K562 (cell line): ENCODE measurements around the gene BBX. TPM values are rescaled to one million over a fixed set of nuclear protein-coding genes. Genes with fewer than 3 reads are reported as not detected.

Experiments used
- ATAC-seq: fragments of 200-7000 bp; cut with Tn5 transposase; 3 replicates; pipeline ENCODE4 v1.9.1; 2020; ENCODE audit warnings: moderate library complexity
- BruUV-seq: library from RNA; stranded (reverse); fragments of 400-500 nt; replicated peaks from 2 replicates; lab custom pipeline; 2021; lab: Mats Ljungman, UMichigan
- CTCF ChIA-PET: fragments of 300-600 bp; formaldehyde crosslinking; extraction: SDS; loops from one replicate; lab custom pipeline; 2021; ENCODE audit warnings: low intra/inter-chr PET ratio; lab: Yijun Ruan, JAX
- POLR2A ChIA-PET: fragments of 300-600, 350-650 bp; sonication (Branson Sonifier 250); formaldehyde crosslinking; extraction: SDS; loops from one replicate; lab custom pipeline; 2021; ENCODE audit warnings: antibody characterized with exemption, inconsistent platforms; lab: Yijun Ruan, JAX
- DNase-seq, 4 experiments: peaks; one replicate each; pipeline versions ENCODE4 v3.0.0 to v3.0.0-alpha.2; 2011 to 2018; ENCODE audit warnings: low spot score in 3 of 4, mixed read lengths in 3 of 4; ENCODE audit errors: extremely low read depth in 1 of 4
- FAIRE-seq: peaks from 2 replicates; lab custom pipeline; 2011; peaks lifted over from hg19 to GRCh38; lab: Jason Lieb, UNC
- H2AFZ ChIP-seq: 2 replicates; pipeline ENCODE4 v1.6.0; 2011; ENCODE audit warnings: low read depth, low read length, control low read depth, inconsistent platforms
- H3K27ac ChIP-seq: fragments of 200-600 bp; 3 replicates; pipeline ENCODE4 v1.8.0; 2011; ENCODE audit warnings: low read depth, mild to moderate bottlenecking, control low read depth, inconsistent platforms, low read length, moderate library complexity, mixed read lengths; ENCODE audit errors: extremely low read depth
- H3K27me3 ChIP-seq, 2 experiments: fragments of 300-600 bp in 1 of 2; 2 replicates in 1 of 2; 3 replicates in 1 of 2; pipeline versions ENCODE4 v1.6.0 to v1.8.0; 2011; ENCODE audit warnings: inconsistent platforms in 2 of 2, low read length in 2 of 2, mild to moderate bottlenecking in 1 of 2, mixed read lengths in 1 of 2, moderate library complexity in 1 of 2; ENCODE audit not compliant: control insufficient read depth in 2 of 2, insufficient read depth in 2 of 2
- H3K36me3 ChIP-seq: fragments of 300-600 bp; 3 replicates; pipeline ENCODE4 v1.8.0; 2011; ENCODE audit warnings: mild to moderate bottlenecking, low read length, inconsistent platforms; ENCODE audit not compliant: control insufficient read depth, insufficient read depth
- H3K4me1 ChIP-seq, 2 experiments: fragments of 200-600 bp in 1 of 2; replicated peaks in 1 of 2; 2 replicates in 1 of 2; 3 replicates in 1 of 2; pipeline versions ENCODE4 v1.5.1 to v1.8.0; 2011; ENCODE audit warnings: inconsistent platforms in 2 of 2, low read length in 2 of 2, mild to moderate bottlenecking in 1 of 2, mixed read lengths in 1 of 2, moderate library complexity in 1 of 2; ENCODE audit not compliant: control insufficient read depth in 2 of 2, insufficient read depth in 2 of 2
- H3K4me2 ChIP-seq: 2 replicates; pipeline ENCODE4 v1.6.1; 2011; ENCODE audit warnings: low read length, control low read depth, inconsistent platforms, mixed read lengths; ENCODE audit not compliant: insufficient read depth
- H3K4me3 ChIP-seq: fragments of 200-600 bp; sonication (generic), shearing (Covaris generic); 2 replicates; pipeline ENCODE4 v1.5.1; 2016; ENCODE audit warnings: control low read depth, inconsistent platforms
- H3K79me2 ChIP-seq: fragments of 200-600 bp; 3 replicates; pipeline ENCODE4 v1.8.0; 2011; ENCODE audit warnings: low read length, inconsistent platforms; ENCODE audit not compliant: control insufficient read depth, insufficient read depth
- H3K9ac ChIP-seq, 2 experiments: 2 replicates each; pipeline versions ENCODE4 v1.6.0 to v1.6.1; 2011; ENCODE audit warnings: low read depth in 2 of 2, low read length in 2 of 2, control low read depth in 1 of 2, inconsistent platforms in 1 of 2, mild to moderate bottlenecking in 1 of 2, mixed read lengths in 1 of 2; ENCODE audit not compliant: insufficient read depth in 1 of 2
- H3K9me1 ChIP-seq: one replicate; pipeline ENCODE4 v1.6.0; 2011; ENCODE audit warnings: inconsistent platforms, mild to moderate bottlenecking, low read length, moderate library complexity; ENCODE audit not compliant: control insufficient read depth, insufficient read depth
- H3K9me3 ChIP-seq: replicated peaks from 2 replicates; pipeline ENCODE4 v1.5.1; 2011; ENCODE audit warnings: low read depth, low read length, inconsistent platforms; ENCODE audit not compliant: control insufficient read depth, insufficient read depth
- H4K20me1 ChIP-seq: replicated peaks from 2 replicates; pipeline ENCODE4 v1.6.1; 2011; ENCODE audit warnings: low read length, inconsistent platforms, mixed read lengths; ENCODE audit not compliant: control insufficient read depth, insufficient read depth
- FOXP1 ChIP-seq: sonication (generic); formaldehyde crosslinking; IDR thresholded peaks from 2 replicates; pipeline ENCODE4 v1.8.0; 2022; ENCODE audit warnings: mild to moderate bottlenecking, missing genetic modification reagents
- NR4A1 ChIP-seq, 2 experiments: fragments of 250-450 bp in 1 of 2; fragments of 450-650 bp in 1 of 2; sonication (Bioruptor Pico) in 1 of 2; IDR thresholded peaks; 2 replicates each; pipeline versions ENCODE4 v1.4.0 to v1.6.1; 2016 to 2020; ENCODE audit warnings: mild to moderate bottlenecking in 2 of 2, missing compliant biosample characterization in 1 of 2, missing genetic modification characterization in 1 of 2, moderate library complexity in 1 of 2
- TCF7L2 ChIP-seq: fragments of 150-350 bp; IDR thresholded peaks from 2 replicates; pipeline ENCODE4 v1.6.1; 2016; ENCODE audit warnings: low read depth, mild to moderate bottlenecking, low read length, moderate library complexity
- ZNF184 ChIP-seq: sonication (generic); formaldehyde crosslinking; IDR thresholded peaks from 2 replicates; pipeline ENCODE4 v1.5.0; 2020; ENCODE audit warnings: missing genetic modification reagents
- ZNF644 ChIP-seq: fragments of 200-800 bp; sonication (Bioruptor generic); IDR thresholded peaks from 2 replicates; pipeline ENCODE4 v1.6.1; 2016; ENCODE audit warnings: low read depth, missing genetic modification characterization, missing compliant biosample characterization
- WGBS: fragments of 100-300 bp; shearing (Covaris generic); methylation state at CpG from one replicate; pipeline ENCODE4 v1.1.6; 2016; ENCODE audit warnings: low coverage, mixed read lengths; ENCODE audit not compliant: insufficient coverage; ENCODE audit errors: missing lambda C conversion rate; 5-methylcytosine and 5-hydroxymethylcytosine counted together
- in situ Hi-C: fragments of 300-500 bp; cut with MboI; formaldehyde crosslinking; loops from 4 replicates; pipeline ENCODE4 v1.15.0; 2018; ENCODE audit warnings: inconsistent platforms, mixed read lengths
- intact Hi-C: fragments of 100-400 bp; cut with micrococcal nuclease; formaldehyde crosslinking; loops from 2 replicates; pipeline ENCODE4 v1.14.2; 2022
- polyA plus RNA-seq, 8 experiments: library from polyadenylated mRNA; depleted of rRNA in 4 of 8; stranded (reverse) in 5 of 8; unstranded in 3 of 8; fragments of >200 nt; fragmentation: Nextera tagmentation in 2 of 8; fragmentation: Illumina TruSeq in 1 of 8; extraction: Ambion mirVana in 2 of 8; extraction: Trizol in 1 of 8; gene quantifications; 2 replicates each; pipeline versions ENCODE4 v1.2.1 to v1.2.3, GENCODE V29; 2011 to 2014; ENCODE audit warnings: inconsistent platforms in 1 of 8, missing spikeins in 1 of 8
- total RNA-seq, 7 experiments: library from RNA; depleted of rRNA in 6 of 7; stranded (reverse); fragments of >200 nt in 6 of 7; fragmentation: Illumina TruSeq in 2 of 7; extraction: Trizol in 2 of 7; gene quantifications; 2 replicates each; pipeline versions ENCODE4 v1.2.1 to v1.2.3, GENCODE V29; 2011 to 2021; ENCODE audit warnings: low replicate concordance in 1 of 7
- TF ChIP-seq, protein P1 (sequence below): sonication (generic); formaldehyde crosslinking; IDR thresholded peaks from 2 replicates; pipeline ENCODE4 v1.9.0; 2022; ENCODE audit warnings: mild to moderate bottlenecking, missing genetic modification reagents
- TF ChIP-seq, protein P2 (sequence below): fragments of 250-450 bp; sonication (Bioruptor Pico); IDR thresholded peaks from 2 replicates; pipeline ENCODE4 v1.5.0; 2021; ENCODE audit warnings: mild to moderate bottlenecking, borderline replicate concordance

Gene BBX
- total and polyA plus RNA-seq, 9 of the 15 experiments (the other 6 are each of a cell fraction or from before 2014, with no cell fraction given): 4.9 to 19.5 (median 11.8) TPM

DNA sequence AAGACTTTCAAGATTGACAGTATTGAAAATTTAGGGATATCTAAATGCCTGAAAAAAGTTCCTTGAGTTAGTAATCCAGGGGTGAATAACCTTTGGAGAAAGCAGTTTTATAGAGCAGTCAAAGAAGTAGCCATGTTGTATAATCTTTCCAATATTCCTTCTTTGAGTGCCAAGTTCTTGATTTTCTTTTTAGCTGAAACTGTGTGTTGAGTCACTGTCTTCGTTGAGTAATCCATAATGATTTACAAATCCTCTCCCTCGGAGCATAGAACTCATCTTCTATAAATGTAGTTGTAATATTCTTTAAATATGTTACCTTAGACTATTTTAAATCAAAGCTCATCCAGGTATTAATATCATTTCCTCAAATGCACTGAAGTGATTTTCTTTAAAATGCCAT, 135.2 kb downstream of the BBX start:
- no peaks in the 10 kb centered on the region for H3K9me1 ChIP-seq
- 6% methylated on average over 2 of the region's 2 CpGs for WGBS
- H3K27ac ChIP-seq: no peak overlapping the region
- DNase-seq: no peak
- TF ChIP-seq, protein P1, sequence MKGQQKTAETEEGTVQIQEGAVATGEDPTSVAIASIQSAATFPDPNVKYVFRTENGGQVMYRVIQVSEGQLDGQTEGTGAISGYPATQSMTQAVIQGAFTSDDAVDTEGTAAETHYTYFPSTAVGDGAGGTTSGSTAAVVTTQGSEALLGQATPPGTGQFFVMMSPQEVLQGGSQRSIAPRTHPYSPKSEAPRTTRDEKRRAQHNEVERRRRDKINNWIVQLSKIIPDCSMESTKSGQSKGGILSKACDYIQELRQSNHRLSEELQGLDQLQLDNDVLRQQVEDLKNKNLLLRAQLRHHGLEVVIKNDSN (CRISPR knock-in tag): no peak
- TF ChIP-seq TCF7L2 (no peak), NR4A1 (CRISPR knock-in tag; IDR thresholded peaks at IDR 0.05) (no peak), NR4A1 (tag; IDR thresholded peaks at IDR 0.05) (no peak), FOXP1 (CRISPR knock-in tag) (no peak), ZNF644 (tag) (no peak), ZNF184 (CRISPR knock-in tag) (no peak)
- TF ChIP-seq, protein P2, sequence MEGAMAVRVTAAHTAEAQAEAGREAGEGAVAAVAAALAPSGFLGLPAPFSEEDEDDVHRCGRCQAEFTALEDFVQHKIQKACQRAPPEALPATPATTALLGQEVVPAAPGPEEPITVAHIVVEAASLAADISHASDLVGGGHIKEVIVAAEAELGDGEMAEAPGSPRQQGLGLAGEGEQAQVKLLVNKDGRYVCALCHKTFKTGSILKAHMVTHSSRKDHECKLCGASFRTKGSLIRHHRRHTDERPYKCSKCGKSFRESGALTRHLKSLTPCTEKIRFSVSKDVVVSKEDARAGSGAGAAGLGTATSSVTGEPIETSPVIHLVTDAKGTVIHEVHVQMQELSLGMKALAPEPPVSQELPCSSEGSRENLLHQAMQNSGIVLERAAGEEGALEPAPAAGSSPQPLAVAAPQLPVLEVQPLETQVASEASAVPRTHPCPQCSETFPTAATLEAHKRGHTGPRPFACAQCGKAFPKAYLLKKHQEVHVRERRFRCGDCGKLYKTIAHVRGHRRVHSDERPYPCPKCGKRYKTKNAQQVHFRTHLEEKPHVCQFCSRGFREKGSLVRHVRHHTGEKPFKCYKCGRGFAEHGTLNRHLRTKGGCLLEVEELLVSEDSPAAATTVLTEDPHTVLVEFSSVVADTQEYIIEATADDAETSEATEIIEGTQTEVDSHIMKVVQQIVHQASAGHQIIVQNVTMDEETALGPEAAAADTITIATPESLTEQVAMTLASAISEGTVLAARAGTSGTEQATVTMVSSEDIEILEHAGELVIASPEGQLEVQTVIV: no peak
- H3K27me3 ChIP-seq: no peaks in the 10 kb centered on the region
- in situ Hi-C loops (no loop called here), intact Hi-C loops (no loop called here)
- CTCF ChIA-PET: no interaction called here
- no peaks in the 10 kb centered on the region for H4K20me1 ChIP-seq
- ATAC-seq: no peak
- H3K36me3 ChIP-seq: no peaks in the 10 kb centered on the region
- H3K4me3 ChIP-seq: no peak overlapping the region
- no TSS peak for BruUV-seq
- H3K4me1 ChIP-seq: no peaks in the 10 kb centered on the region
- no peak overlapping the region for H2AFZ ChIP-seq
- POLR2A ChIA-PET: no interaction called here
- H3K9me3 ChIP-seq: no peaks in the 10 kb centered on the region
- no peak overlapping the region for H3K9ac ChIP-seq
- H3K4me2 ChIP-seq: no peak overlapping the region
- no peak for FAIRE-seq
- H3K79me2 ChIP-seq: no peaks in the 10 kb centered on the region
